Activated CD8-positive, alpha-beta memory T cell treated with anti-CD3 and anti-CD28 coated beads for 4 hours (primary cell): ENCODE measurements around the gene CUX1.
"Not testable (repeated sequence)": the region's sequence is repeated elsewhere in the genome, so short reads cannot be mapped to it uniquely, and the experiment has no call there.

Experiments used
- DNase-seq, 2 donors: peaks; one replicate each; pipeline ENCODE4 v3.0.0-alpha.2; 2020; ENCODE audit warnings: low read depth in 2 of 2

The CUX1 gene

DNA sequence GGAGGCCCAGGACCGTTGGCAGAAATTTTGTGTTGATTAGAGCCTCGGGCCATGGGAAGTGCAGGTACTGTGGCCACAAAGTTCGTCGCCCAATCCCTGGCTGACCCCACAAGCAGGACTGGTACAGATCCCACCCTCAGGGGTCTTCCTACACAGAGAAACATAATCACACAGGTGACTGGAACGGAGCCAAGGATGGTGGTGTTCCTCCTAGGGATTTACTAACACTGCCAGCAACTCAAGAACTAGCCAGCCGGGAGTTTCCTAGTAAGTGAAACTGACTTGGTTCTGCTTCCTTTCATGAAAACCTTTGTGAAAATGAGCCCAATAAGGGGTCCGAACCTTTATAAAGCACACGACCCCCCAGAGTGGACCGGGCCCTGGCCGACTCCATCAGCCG lies 5.7 kb downstream of the CUX1 start:
- no peak for DNase-seq

DNA sequence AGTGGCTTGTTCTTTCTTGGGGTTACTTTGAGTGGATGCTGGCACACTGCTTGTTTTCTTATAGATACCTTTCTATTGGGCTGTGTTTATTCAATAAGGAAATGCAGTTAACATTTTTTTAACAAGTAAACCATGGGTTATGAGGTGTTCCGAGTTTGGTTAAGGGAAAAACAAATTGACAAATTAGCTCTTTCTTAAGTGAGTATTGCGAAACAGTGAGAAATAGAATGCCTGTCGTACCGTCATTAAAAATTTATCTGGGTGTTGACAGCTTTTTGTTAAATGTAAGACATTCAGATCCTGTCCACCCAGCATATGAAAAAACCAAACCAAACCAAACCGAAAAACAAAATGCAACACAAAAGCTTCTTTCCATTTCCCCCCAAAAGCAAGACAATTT lies 6.2 kb downstream of the CUX1 start:
- DNase-seq, result no peak

- DNase-seq, result no peak
Observed at GRCh38 chr7:101824440-101824839, 7.0 kb downstream of the CUX1 start.

DNA sequence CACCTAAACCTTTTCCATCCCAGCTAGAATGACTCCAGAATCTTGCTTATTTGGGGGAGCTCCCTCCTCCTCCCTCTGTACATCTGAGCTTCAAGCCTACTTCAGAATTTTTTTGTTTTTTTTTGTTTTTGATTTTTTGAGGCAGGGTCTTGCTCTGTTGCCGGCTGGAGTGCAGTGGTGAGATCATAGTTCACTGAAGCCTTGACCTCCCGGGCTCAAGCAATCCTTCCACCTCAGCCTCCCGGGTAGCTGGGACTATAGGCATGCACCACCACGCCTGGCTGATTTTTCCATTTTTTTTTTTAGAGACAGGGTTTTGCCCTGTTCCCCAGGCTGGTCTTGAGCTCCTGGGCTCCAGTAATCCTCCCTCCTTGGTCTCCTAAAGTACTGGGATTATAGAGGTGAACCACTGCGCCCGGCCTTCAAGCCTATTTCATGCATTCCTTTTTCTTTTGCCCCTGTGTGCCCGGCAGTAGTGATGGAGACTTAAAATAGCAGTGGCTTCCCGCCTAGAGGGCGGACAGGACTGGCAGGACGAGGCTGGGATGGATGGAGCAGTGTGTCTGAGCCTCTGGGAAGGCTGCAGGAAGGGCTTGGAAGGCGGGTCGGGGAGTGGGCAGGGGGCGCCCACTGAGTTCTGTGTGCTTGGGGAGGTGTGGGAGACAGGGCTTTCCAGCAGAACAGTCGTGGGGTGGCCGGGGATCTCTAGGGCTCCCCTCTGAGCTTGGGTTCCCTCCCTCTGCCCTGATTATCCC lies 8.8 kb downstream of the CUX1 start:
- DNase-seq, result no peak

DNA sequence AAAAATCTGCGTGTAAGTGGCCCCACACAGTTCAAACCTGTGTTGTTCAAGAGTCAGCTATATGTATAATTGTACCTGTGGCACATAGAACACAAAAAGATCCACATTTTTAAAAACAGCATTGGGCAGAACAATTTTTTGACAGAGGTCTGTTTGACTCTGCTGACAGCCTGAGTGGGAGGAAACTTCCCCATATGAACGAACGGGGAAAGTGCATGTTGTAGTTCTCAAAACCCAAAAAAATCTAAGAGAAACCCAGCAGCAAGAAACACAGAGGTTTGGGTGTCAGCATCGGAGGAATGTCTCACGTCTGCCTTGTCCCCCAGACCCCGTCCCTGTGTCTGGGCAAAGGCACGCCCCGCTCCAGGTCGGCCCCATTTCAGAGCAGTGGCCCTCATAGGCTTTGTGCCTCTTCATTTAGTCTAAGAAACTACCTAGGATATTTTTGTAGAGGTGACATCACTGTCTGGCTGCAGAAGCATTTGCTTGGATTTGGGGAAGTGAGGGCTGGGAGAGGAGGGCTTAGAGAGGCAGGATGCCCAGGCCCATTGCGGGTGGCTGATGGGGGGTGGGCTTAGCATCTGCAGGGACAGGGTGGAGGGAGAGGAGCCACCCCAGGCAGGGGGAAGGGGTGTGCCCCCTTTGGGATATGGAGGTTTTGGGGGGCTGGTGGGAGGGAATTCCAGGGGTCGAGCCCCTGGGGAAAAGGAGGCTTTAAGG lies 11.0 kb downstream of the CUX1 start:
- no peak for DNase-seq

DNA sequence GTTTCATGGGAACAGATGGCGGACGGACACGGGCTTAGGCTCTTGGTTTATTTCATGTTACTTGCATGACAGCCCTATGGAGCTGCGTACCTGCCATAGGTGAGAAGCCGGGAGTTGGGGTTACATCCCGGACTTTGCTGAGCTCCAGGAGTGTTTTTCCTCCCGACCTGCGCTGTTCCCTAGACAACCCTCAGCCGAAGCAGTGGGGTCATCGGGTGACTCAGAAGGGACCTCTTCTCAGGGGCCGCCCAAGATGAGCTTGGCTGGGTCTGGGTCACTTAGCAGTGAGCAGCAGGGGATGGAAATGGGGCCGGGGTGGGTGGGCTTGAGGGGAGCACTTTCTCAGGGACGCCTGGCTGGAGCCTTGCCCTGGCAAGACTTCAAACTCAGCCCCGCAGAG lies 11.9 kb downstream of the CUX1 start:
- no peak for DNase-seq

DNA sequence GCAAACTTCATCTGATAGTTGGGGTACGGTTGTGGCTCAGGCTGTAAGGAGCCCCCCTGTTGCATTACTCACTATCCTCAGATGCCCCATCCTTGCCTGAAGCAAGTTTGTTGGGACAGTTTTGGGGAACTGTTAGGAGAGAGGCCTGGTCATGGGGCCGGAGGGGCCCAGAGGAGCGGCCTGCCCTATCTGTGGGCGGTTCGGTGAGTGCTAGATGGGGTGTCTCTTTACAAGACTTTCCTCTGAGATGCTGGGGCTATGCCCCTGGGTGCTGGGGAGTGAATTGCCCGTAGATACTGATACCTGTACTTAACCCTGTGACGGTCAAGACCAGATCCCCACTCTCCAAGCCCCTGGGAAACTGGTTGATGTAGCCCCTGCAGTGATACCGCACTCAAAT lies 12.4 kb downstream of the CUX1 start:
- DNase-seq, result no peak

GRCh38 chr7:101831396-101831795 lies 14.0 kb downstream of the CUX1 start:
- DNase-seq, result not testable (repeated sequence)

GRCh38 chr7:101832205-101832631 lies 14.8 kb downstream of the CUX1 start:
- no peak for DNase-seq

DNA sequence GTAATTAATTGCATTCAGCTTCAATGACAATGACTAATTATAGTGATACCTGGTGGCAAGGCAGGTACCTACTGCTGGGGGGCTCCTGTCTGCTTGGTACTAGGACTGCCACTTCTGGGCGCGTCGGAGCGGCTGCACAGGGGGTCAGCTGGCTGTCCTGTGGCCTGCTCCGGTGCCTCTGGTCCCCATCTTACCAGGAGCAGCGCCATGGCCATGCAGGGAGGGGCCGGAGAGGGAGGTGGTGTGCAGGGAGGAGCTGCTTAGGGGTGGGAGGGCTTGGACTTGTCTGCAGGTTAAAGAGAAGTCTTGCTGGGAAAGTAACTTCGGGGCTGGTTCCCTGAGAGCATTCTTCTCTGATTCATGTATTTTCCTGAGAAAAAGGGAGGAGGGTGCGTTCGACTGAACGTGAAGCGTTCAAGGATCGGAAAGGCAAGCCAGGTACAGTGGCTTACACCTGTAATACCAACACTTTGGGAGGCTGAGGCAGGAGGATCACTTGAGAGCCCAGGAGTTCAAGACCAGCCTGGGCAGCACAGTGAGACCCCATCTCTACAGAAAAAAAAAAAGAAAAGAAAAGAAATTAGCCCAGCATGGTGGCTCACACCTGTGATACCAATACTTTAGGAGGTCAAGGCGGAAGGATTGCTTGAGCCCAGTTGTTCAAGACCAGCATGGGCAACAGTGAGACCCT lies 15.4 kb downstream of the CUX1 start:
- DNase-seq, result no peak

GRCh38 chr7:101833799-101834198 lies 16.4 kb downstream of the CUX1 start:
- DNase-seq, result no peak

DNA sequence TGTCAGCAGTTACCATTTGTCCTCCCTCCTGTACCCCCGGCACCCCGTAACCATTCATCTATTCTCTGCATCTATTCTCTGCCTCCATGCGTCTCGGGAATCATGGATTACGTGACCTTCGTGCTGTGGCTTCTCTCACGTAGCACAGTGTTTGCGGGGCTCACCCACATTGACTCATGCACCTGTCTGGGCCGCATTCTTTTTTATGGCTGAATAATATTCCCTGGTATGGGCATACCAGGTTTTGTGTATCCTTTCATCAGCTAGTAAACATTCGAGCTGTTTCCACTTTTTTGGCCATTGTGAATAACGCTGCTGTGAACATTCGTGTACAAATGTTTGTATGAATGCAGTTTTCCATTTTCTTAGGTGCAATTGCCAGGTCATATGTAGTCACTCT lies 17.7 kb downstream of the CUX1 start:
- no peak for DNase-seq

GRCh38 chr7:101837433-101837832 lies 20.0 kb downstream of the CUX1 start:
- not testable (repeated sequence) for DNase-seq

- no peak for DNase-seq
Observed at GRCh38 chr7:101838837-101839483, 21.5 kb downstream of the CUX1 start.

DNA sequence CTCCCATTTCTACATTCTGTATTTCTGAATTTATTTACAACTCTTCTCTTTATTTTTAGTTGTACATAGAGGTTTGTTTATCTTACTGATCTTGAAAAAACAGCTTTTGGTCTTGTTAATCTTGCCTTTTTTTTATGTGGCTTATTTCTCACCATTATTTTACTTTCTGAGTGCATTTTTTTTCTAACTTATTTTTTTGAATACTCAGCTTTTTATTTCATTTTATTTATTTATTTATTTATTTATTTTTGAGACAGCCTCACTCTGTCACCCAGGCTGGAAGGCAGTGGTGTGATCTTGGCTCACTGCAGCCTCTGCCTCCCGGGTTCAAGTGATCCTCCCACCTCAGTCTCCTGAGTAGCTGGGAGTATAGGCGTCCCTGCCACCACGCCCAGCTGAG lies 23.9 kb downstream of the CUX1 start:
- DNase-seq, result no peak

GRCh38 chr7:101843293-101844271 lies 26.2 kb downstream of the CUX1 start:
- DNase-seq, result no peak

GRCh38 chr7:101845974-101846373 lies 28.5 kb downstream of the CUX1 start:
- DNase-seq, result no peak

- DNase-seq, result no peak
Observed at GRCh38 chr7:101846800-101847538, 29.5 kb downstream of the CUX1 start.

- no peak for DNase-seq
Observed at GRCh38 chr7:101848208-101848951, 31.0 kb downstream of the CUX1 start.

DNA sequence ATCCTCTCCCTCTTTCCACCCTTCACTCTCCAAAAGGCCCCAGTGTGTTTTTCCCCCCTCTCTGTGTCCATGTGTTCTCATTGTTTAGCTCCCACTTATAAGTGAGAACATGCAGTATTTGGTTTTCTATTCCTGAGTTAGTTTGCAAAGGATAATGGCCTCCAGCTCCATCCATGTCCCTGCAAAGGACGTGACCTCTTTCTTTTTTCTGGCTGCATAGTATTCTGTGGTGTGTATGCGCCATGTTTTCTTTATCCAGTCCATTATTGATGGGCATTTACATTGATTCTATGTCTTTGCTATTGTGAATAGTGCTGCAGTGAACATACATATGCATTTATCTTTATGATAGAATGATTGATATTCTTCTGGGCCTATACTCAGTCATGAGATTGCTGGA lies 31.9 kb downstream of the CUX1 start:
- not testable (repeated sequence) for DNase-seq
